ENCODE measurements around the gene LRRC32. TPM values are rescaled to one million over a fixed set of nuclear protein-coding genes. Genes with fewer than 3 reads are reported as not detected.
"Not testable (repeated sequence)": the region's sequence is repeated elsewhere in the genome, so short reads cannot be mapped to it uniquely, and the experiment has no call there.

The LRRC32 gene
- total RNA-seq, 2 experiments from 2014 or later = 1.8 to 2.4 TPM

DNA sequence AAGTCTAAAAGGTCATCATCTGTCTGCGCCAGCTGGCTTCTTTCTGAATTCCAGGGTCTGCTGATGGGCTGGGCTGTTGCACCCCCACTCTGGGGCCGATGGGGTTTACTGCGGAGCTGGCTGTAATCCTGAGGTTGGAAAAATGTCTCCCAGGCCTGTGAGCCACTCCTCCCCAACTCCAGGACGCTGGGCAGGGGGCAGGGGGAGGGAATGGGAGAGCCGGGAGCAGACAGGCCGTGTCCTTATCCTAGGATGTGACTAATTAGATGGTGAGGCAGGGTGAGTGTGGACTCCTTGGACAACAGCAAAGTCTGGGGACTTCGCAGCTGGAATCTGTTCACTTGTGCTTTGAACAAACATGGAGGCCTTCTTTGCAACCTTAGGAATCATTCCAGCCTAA lies 48.7 kb downstream of the LRRC32 start:
- no peak for ATAC-seq (ENCODE audit: poor library complexity)

DNA sequence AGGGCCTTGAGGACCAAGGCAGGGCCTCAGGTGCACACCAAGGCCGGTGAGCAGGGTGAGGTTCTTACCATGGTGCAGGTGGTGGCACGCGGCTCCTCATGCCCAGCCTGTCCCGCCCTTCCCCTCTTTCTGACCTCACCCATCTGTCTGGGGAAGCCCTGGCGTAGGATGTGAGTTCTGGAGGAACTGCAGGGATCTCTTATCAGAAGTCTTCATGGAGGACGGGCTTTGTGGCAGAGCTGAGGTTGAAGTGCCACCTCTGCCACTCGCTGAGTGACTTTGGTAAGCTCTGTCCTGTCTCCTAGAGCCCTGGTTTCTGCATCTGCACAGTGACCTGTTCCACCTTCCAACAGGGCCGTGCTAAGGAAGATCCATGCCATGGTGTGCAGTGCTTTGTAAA lies 49.1 kb downstream of the LRRC32 start:
- TF ChIP-seq, protein P1, sequence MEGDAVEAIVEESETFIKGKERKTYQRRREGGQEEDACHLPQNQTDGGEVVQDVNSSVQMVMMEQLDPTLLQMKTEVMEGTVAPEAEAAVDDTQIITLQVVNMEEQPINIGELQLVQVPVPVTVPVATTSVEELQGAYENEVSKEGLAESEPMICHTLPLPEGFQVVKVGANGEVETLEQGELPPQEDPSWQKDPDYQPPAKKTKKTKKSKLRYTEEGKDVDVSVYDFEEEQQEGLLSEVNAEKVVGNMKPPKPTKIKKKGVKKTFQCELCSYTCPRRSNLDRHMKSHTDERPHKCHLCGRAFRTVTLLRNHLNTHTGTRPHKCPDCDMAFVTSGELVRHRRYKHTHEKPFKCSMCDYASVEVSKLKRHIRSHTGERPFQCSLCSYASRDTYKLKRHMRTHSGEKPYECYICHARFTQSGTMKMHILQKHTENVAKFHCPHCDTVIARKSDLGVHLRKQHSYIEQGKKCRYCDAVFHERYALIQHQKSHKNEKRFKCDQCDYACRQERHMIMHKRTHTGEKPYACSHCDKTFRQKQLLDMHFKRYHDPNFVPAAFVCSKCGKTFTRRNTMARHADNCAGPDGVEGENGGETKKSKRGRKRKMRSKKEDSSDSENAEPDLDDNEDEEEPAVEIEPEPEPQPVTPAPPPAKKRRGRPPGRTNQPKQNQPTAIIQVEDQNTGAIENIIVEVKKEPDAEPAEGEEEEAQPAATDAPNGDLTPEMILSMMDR (IDR thresholded peaks at IDR 0.05) = no peak

More for the DNA sequence above, 48.7 kb downstream of the LRRC32 start:
- Mint-ChIP-seq H3K36me3 (ENCODE audit: low read depth) (no peaks in the 10 kb centered on the region), H3K9me3 (peaks cover 12% of the 10 kb centered on the region), H3K4me1 (ENCODE audit: low read depth) (peaks cover 2% of the 10 kb centered on the region), H3K4me3 (no peak overlapping the region), H3K27me3 (no peaks in the 10 kb centered on the region), H3K27ac (no peak overlapping the region)
- Histone ChIP-seq H3K4me1 (ENCODE audit: insufficient read depth, low read length) (peaks cover 3% of the 10 kb centered on the region), H3K9me3 (ENCODE audit: control insufficient read depth in 1 of 2, insufficient read depth in 1 of 2, low read length in 2 of 2) (peaks cover 10 to 19% of the 10 kb centered on the region in 2 experiments), H3K27me3 (ENCODE audit: control insufficient read depth in 1 of 2, insufficient read depth in 2 of 2, low read length in 2 of 2) (no peaks in the 10 kb centered on the region), H3K4me3 (ENCODE audit: low read length) (no peak overlapping the region), H3K36me3 (ENCODE audit: insufficient read depth, low read length) (no peaks in the 10 kb centered on the region), H3K27ac (ENCODE audit: low read depth in 1 of 2, low read length in 2 of 2) (no peak overlapping the region)
- no peak for DNase-seq
- POLR2A ChIA-PET = no interaction called here
- intact Hi-C loops (cut with DNase I, micrococcal nuclease) = no loop called here
- CTCF ChIA-PET = no interaction called here
- TF ChIP-seq, protein P1 (IDR thresholded peaks at IDR 0.05) = no peak

DNA sequence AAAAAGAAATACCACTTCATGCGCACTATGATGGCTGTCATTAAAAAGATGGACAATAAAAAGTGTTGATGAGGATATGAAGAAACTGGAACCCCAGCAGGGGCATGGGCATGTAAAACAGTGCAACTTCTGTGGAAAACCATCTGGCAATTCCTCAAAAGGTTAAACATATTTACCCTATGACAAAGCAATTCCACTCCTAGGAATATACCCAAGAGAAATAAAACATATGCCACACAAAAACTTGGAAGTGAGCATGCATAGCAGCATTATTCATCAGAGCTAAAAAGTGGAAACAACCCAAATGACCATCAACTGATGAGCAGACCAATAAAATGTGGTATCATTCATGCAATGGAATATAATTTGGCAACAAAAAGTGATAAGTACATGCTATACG lies 50.1 kb downstream of the LRRC32 start:
- ATAC-seq (ENCODE audit: poor library complexity) (no peak), DNase-seq (no peak)
- no peaks in the 10 kb centered on the region for H3K36me3 Mint-ChIP-seq (ENCODE audit: low read depth)
- TF ChIP-seq, protein P1 (IDR thresholded peaks at IDR 0.05) = no peak
- no peaks in the 10 kb centered on the region for H3K4me1 Mint-ChIP-seq (ENCODE audit: low read depth)
- H3K4me3 ChIP-seq (ENCODE audit: low read length) = no peak overlapping the region
- H3K9me3 Mint-ChIP-seq = peaks cover 10% of the 10 kb centered on the region
- H3K4me3 Mint-ChIP-seq = no peak overlapping the region
- peaks cover 6 to 13% of the 10 kb centered on the region in 2 experiments for H3K9me3 ChIP-seq (ENCODE audit: control insufficient read depth in 1 of 2, insufficient read depth in 1 of 2, low read length in 2 of 2)
- H3K27ac ChIP-seq (ENCODE audit: low read depth in 1 of 2, low read length in 2 of 2) = no peak overlapping the region
- H3K27me3 Mint-ChIP-seq = peaks cover 8% of the 10 kb centered on the region
- ChIA-PET CTCF (no interaction called here), POLR2A (no interaction called here)
- no peak overlapping the region for H3K27ac Mint-ChIP-seq
- H3K27me3 ChIP-seq (ENCODE audit: control insufficient read depth in 1 of 2, insufficient read depth in 2 of 2, low read length in 2 of 2) = no peaks in the 10 kb centered on the region
- intact Hi-C loops (cut with DNase I, micrococcal nuclease) = no loop called here
- H3K36me3 ChIP-seq (ENCODE audit: insufficient read depth, low read length) = no peaks in the 10 kb centered on the region
- no peaks in the 10 kb centered on the region for H3K4me1 ChIP-seq (ENCODE audit: insufficient read depth, low read length)

More for the DNA sequence above, 49.1 kb downstream of the LRRC32 start:
- CTCF ChIA-PET = no interaction called here
- H3K27me3 Mint-ChIP-seq = peaks cover 3% of the 10 kb centered on the region
- Histone ChIP-seq H3K36me3 (ENCODE audit: insufficient read depth, low read length) (no peaks in the 10 kb centered on the region), H3K4me1 (ENCODE audit: insufficient read depth, low read length) (no peaks in the 10 kb centered on the region), H3K27ac (ENCODE audit: low read depth in 1 of 2, low read length in 2 of 2) (no peak overlapping the region), H3K4me3 (ENCODE audit: low read length) (no peak overlapping the region), H3K27me3 (ENCODE audit: control insufficient read depth in 1 of 2, insufficient read depth in 2 of 2, low read length in 2 of 2) (no peaks in the 10 kb centered on the region), H3K9me3 (ENCODE audit: control insufficient read depth in 1 of 2, insufficient read depth in 1 of 2, low read length in 2 of 2) (peaks cover 10 to 18% of the 10 kb centered on the region in 2 experiments)
- no peak overlapping the region for H3K27ac Mint-ChIP-seq
- H3K36me3 Mint-ChIP-seq (ENCODE audit: low read depth) = no peaks in the 10 kb centered on the region
- POLR2A ChIA-PET = no interaction called here
- intact Hi-C loops (cut with DNase I, micrococcal nuclease) = no loop called here
- ATAC-seq (ENCODE audit: poor library complexity) = no peak
- H3K4me1 Mint-ChIP-seq (ENCODE audit: low read depth) = no peaks in the 10 kb centered on the region
- H3K4me3 Mint-ChIP-seq = no peak overlapping the region
- DNase-seq = no peak
- H3K9me3 Mint-ChIP-seq = peaks cover 12% of the 10 kb centered on the region

DNA sequence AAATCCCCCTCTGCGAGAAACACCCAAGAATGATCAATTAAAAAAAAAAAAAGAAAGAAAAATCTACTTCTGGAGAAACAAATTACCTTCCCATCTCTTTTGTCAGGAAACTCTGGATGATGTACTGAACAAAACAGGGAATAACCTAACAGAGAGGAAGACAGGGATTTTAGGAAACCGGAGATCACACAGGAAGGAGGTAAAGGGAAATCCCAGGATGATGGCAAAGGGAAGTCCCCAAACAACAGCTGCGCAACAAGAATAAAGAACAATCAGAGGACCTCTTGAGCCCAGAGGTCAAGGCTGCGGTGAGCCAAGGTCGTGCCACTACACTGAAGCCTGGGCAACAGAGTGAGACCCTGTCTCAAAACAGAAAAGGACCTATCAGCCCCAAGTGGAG lies 50.7 kb downstream of the LRRC32 start:
- H3K9me3 Mint-ChIP-seq; H3K36me3 Mint-ChIP-seq (ENCODE audit: low read depth); H3K4me3 ChIP-seq (ENCODE audit: low read length); CTCF ChIA-PET; DNase-seq; H3K4me3 Mint-ChIP-seq; POLR2A ChIA-PET; H3K4me1 ChIP-seq (ENCODE audit: insufficient read depth, low read length); ATAC-seq (ENCODE audit: poor library complexity); H3K9me3 ChIP-seq (ENCODE audit: control insufficient read depth in 1 of 2, insufficient read depth in 1 of 2, low read length in 2 of 2); H3K4me1 Mint-ChIP-seq (ENCODE audit: low read depth); H3K36me3 ChIP-seq (ENCODE audit: insufficient read depth, low read length); intact Hi-C loops (cut with DNase I, micrococcal nuclease); H3K27ac Mint-ChIP-seq; H3K27ac ChIP-seq (ENCODE audit: low read depth in 1 of 2, low read length in 2 of 2); H3K27me3 ChIP-seq (ENCODE audit: control insufficient read depth in 1 of 2, insufficient read depth in 2 of 2, low read length in 2 of 2); H3K27me3 Mint-ChIP-seq: not testable (repeated sequence)
